Cerebellar nuclear complex (tissue), 1 donor: ENCODE results near the gene UNC5A.
"Not testable (repeated sequence)": the region's sequence is repeated elsewhere in the genome, so short reads cannot be mapped to it uniquely, and the experiment has no call there.

Source experiments
- DNase-seq, 2 experiments: peaks; one replicate each; lab custom pipeline; 2025; lab: John Stamatoyannopoulos, UW

Gene UNC5A

GRCh38 chr5:176863765-176864098, 53.4 kb downstream of the UNC5A start:
- no peak for DNase-seq

- no peak for DNase-seq
Observed at GRCh38 chr5:176864755-176865154, 54.4 kb downstream of the UNC5A start.

DNA sequence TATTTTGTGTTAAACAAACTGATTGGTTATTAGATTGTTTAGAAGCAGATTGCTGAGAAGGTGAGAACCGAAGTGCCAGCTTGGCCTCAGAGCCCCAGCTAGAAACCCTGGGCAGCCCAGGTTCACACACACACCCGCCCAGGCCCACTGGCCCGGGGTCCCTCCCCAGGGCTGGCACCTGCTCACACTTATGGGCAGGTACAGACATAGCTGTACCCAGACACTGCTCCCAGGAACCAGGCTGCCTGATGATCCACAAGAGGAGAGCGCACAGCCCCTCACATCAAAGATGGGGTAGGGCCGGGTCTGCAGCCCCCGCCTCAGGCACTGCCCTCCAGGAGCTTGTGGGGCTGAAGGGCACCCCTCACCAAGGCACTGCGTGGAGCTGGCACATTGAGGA, 55.6 kb downstream of the UNC5A start:
- no peak for DNase-seq

DNA sequence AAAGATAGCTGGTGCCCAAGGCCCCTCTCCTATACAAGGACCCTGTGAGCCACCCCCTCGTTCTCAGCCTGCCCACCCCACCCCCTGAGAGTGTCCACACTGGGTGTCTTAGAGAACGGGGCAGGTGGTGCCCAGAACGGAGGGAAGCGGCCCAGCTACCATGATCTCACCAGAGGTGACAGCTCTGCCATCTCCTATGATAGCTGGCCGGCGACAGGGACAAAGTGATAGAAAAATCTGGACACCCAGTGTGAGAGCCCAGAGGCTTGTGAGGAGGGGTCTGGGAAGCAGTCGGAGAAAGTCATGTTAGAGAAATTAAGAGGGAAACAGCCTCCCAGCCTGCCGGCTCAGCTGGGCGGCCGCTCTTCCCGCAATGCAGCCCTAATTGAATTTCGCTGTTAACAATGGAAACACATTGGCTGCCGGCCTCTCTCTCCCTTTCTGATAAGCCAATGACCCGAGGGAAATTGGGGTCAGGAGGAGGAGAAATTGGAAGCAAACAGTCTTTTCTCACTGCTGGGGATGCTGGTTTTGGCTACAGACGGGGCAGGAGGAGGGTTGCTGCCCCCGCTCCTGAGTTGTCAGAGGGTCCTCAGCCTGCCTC, 56.5 kb downstream of the UNC5A start:
- no peak for DNase-seq

DNA sequence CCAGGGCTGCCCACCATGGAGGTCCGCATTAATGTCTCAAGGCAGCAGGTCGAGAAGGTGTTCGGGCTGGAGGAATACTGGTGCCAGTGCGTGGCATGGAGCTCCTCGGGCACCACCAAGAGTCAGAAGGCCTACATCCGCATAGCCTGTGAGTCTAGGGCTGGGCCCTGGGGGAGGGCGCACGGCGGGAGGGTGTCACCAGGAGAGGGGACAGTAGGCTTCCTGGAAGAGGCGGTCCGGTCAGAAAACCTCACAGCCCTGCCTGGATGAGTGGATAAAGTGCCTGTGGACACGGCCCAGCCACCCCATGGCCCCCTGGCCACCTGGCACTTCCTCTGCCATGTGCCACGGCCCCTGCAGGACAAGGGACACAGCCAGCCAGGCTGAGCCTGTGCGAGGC, 57.8 kb downstream of the UNC5A start:
- DNase-seq = no peak

DNA sequence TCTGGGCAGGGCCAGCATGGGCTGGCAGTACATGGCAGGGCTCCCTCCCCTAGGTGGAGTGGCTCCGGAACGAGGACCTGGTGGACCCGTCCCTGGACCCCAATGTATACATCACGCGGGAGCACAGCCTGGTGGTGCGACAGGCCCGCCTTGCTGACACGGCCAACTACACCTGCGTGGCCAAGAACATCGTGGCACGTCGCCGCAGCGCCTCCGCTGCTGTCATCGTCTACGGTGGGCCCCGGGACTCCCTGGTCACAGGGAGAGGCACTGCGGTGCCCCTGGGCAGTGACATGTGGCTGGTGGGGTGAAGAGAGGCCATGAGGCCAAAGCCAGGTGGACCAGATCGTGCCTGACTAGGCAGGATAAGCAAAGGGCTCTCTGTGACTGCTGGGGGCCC, 58.4 kb downstream of the UNC5A start:
- no peak for DNase-seq

DNA sequence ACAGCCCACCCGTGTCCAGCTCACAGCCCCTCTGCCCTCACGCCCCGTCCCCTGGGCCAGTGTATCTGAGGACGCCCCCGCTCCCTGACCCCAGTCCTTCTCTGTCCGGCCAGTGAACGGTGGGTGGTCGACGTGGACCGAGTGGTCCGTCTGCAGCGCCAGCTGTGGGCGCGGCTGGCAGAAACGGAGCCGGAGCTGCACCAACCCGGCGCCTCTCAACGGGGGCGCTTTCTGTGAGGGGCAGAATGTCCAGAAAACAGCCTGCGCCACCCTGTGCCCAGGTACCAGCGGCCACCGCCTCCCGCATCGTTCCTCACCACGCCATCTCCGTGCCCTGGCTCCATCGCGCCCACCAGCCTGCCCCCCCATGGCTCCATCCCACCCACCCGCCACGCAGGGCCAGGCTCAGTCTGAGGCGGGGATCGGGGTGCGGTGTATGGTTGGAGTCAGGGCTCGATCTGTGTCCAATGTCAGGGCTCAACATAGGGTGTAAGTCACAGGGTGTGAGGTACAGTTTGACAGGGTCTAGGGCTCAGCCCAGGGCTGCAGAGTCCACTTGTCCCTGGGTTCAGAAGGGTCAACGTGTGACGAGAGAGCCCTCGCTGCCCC, 59.2 kb downstream of the UNC5A start:
- no peak for DNase-seq

- DNase-seq = peak; percentile 21 to 37
Observed at GRCh38 chr5:176870110-176870591, 59.8 kb downstream of the UNC5A start.

- not testable (repeated sequence) for DNase-seq
Observed at GRCh38 chr5:176870644-176871043, 60.3 kb downstream of the UNC5A start.

DNA sequence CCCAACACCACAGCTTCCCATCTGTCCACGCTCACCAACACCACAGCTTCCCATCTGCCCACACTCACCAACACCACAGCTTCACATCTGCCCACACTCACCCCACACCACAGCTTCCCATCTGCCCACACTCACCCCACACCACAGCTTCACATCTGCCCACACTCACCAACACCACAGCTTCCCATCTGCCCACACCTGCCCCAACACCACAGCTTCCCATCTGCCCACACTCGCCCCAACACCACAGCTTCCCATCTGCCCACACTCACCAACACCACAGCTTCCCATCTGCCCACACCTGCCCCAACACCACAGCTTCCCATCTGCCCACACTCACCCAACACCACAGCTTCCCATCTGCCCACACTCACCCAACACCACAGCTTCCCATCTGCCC, 62.2 kb downstream of the UNC5A start:
- DNase-seq = not testable (repeated sequence)

DNA sequence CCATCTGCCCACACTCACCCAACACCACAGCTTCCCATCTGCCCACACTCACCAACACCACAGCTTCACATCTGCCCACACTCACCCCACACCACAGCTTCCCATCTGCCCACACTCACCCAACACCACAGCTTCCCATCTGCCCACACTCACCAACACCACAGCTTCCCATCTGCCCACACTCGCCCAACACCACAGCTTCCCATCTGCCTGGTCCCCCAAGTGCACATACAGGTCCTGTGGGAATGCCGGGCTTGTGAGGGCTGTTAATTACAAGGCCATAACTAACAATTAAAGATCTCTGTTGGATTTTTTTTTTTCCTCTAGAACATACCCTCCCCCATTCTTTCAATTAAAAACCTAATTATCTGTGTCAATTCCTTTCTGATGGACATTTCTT, 62.7 kb downstream of the UNC5A start:
- DNase-seq = not testable (repeated sequence)

DNA sequence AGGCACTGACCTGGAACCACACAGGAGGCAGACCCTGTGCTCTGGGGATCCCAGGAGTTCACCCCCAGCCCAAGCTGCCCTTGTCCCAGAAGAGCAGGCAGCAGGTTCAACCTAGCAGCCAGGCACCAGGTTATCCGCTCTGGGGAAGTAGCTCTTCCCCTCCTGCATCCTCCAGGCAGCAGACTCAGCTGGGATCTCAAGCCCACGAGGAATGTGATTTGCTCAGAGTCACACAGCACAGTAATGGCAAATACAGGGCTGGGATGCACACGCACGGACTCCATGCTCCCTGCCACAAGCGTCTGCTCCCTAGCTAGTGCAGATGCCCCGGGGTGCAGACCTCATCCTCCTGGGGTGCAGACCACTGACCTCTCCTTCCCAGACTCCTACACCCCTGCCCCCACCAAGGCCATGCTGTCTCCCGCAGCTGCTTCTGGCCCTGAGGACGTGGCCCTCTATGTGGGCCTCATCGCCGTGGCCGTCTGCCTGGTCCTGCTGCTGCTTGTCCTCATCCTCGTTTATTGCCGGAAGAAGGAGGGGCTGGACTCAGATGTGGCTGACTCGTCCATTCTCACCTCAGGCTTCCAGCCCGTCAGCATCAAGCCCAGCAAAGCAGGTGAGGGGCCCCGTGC, 63.3 kb downstream of the UNC5A start:
- DNase-seq = no peak

DNA sequence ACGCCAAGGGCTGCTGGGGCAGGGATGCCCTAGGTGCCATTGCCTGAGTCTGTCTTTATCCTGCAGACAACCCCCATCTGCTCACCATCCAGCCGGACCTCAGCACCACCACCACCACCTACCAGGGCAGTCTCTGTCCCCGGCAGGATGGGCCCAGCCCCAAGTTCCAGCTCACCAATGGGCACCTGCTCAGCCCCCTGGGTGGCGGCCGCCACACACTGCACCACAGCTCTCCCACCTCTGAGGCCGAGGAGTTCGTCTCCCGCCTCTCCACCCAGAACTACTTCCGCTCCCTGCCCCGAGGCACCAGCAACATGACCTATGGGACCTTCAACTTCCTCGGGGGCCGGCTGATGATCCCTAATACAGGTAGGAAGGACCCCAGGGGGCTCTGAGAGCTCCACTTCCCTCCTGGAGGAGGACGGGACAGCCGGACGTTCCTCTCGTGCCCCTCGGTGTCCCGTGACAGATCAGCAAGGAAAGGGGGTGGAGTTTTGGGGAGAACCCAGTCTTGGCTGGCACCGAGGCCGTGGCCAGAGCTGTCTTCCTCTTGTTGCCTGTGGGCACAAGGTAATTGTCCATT, 63.9 kb downstream of the UNC5A start:
- DNase-seq = no peak

DNA sequence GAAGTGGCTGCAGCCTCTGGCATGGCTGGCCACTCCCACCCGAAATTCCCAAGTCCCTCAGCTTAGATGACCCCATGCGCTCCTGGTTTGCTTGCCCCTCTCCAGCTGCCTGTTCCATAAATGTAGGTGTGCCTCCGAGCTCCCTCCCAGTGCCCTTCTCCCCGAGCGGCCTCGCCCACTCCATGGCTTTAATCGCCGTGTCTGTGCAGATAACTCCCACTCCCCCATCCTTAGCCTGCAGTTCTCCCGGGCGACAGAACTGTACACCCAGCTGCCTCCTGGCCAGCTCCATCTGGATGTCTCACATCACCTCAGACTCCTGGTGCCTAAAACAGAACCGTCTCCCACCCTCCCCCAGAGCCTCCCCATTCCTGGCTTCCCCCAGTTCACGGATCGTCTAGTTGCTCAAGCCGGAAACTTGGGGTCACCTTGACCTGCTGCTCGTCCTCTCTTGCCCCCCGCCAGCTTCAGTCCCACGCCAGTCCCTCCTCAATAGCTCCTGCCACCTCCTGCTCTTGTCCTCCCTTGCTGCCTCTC, 64.7 kb downstream of the UNC5A start:
- no peak for DNase-seq

DNA sequence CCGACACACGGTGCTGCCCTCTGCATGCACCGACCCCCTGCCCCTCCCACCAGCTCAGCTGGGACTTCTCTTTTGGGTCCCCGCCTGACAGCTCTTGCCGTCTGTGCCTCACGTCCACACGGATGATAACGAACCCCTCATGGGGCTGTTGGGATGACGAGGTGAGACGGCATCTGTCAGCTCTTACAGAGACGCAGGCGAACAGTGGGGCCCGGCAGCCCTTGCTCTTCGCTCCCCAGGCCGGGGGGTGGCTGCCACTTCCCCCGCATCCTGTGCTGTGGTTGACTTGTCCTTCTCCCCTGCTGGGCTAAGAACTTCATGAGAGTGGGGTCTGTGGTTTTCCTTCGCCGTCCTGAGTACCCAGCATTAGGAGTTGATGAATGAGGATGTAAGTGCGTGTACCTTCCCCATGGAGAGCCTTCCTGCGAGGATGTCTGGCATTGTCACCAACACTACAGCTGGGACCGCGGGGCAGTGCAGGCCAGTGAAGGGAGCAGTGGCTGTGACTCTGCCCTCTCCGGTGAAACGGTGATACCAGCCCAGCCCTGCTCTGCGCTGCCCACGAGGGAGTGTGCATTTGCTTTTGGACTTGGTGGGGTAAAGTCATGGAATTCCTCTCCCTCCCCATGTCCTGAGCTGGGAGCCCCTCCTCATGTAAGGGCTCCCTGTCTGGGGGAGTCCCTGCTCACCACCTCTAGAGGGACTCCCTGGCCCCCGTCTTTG, 65.6 kb downstream of the UNC5A start:
- DNase-seq = no peak

GRCh38 chr5:176876506-176877431, 66.4 kb downstream of the UNC5A start:
- no peak for DNase-seq

GRCh38 chr5:176877793-176878331, 67.5 kb downstream of the UNC5A start:
- no peak for DNase-seq

- no peak for DNase-seq
Observed at GRCh38 chr5:176878463-176878862, 68.1 kb downstream of the UNC5A start.

- no peak for DNase-seq
Observed at GRCh38 chr5:176878906-176879662, 68.7 kb downstream of the UNC5A start.
